Measurements from ENCODE around the gene RNF180. TPM values are rescaled to one million over a fixed set of nuclear protein-coding genes. Genes with fewer than 3 reads are reported as not detected.

Gene RNF180
- total and polyA plus RNA-seq, 2 of the 8 experiments (the other 6 are each of a cell fraction or from before 2014, with no cell fraction given): 0.39 to 2.3 TPM

GRCh38 chr5:64364426-64364825 is 198.8 kb downstream of the RNF180 start:
- H2BK120ac ChIP-seq (replicated peaks; ENCODE audit: low read depth, low read length): no peak overlapping the region
- H2BK15ac ChIP-seq (ENCODE audit: low read length): no peak overlapping the region
- CTCF ChIA-PET (ENCODE audit: partially characterized antibody): interaction anchor here (0.7 to 1.1 kb wide), 2 partner anchors 16 to 1388 kb away, joined by 3 to 4 read pairs; no protein-coding TSS in a partner anchor
- POLR2A ChIA-PET (ENCODE audit: partially characterized antibody): no interaction called here
- H3K23me2 ChIP-seq (ENCODE audit: low read depth, low read length): no peaks in the 10 kb centered on the region
- H3K56ac ChIP-seq (replicated peaks; ENCODE audit: insufficient read length, low read depth, low read length): no peak overlapping the region
- H4K91ac ChIP-seq (replicated peaks; ENCODE audit: insufficient read length, low read length): no peak overlapping the region
- no peak overlapping the region for H2AFZ ChIP-seq (ENCODE audit: low read length)
- H3K23ac ChIP-seq (ENCODE audit: insufficient read length): no peak overlapping the region
- DNase-seq (ENCODE audit: low read depth in 1 of 2, low spot score in 2 of 2) (no peak), FAIRE-seq (no peak)
- no peaks in the 10 kb centered on the region for H3K27me3 ChIP-seq (replicated peaks in 1 of 4; ENCODE audit: control insufficient read depth in 3 of 4, extremely low read depth in 1 of 4, insufficient read depth in 3 of 4, low read length in 3 of 4)
- H3K18ac ChIP-seq (ENCODE audit: extremely low read depth, low read length): no peak overlapping the region
- no peak overlapping the region for H3K9ac ChIP-seq (replicated peaks in 1 of 4; ENCODE audit: extremely low read depth in 1 of 4, low read depth in 3 of 4, low read length in 3 of 4)
- H3K14ac ChIP-seq (ENCODE audit: insufficient read length): no peak overlapping the region
- no peak for TF ChIP-seq KDM5A (IDR thresholded peaks at IDR 0.05; ENCODE audit: low read length)
- no peaks in the 10 kb centered on the region for H3K36me3 ChIP-seq (ENCODE audit: control insufficient read depth in 2 of 4, insufficient read depth in 4 of 4, low read length in 3 of 4)
- H2BK5ac ChIP-seq (ENCODE audit: low read depth, low read length): no peak overlapping the region
- H3K4me2 ChIP-seq (ENCODE audit: insufficient read depth in 1 of 2, low read depth in 2 of 2, low read length in 2 of 2): no peak overlapping the region
- H3K79me1 ChIP-seq (ENCODE audit: low read depth, low read length): no peaks in the 10 kb centered on the region
- no peak overlapping the region for H4K5ac ChIP-seq (ENCODE audit: insufficient read length, low read depth, low read length)
- no peak overlapping the region for H3K27ac ChIP-seq (ENCODE audit: low read depth, low read length)
- no peak overlapping the region for H3K4ac ChIP-seq (replicated peaks; ENCODE audit: insufficient read length, low read depth, low read length)
- H3K4me3 ChIP-seq (ENCODE audit: extremely low read depth in 1 of 4, insufficient read depth in 2 of 4, low read depth in 3 of 4, low read length in 4 of 4): no peak overlapping the region
- H3K9me3 ChIP-seq (ENCODE audit: insufficient read depth in 2 of 2, low read depth in 1 of 2, low read length in 1 of 2): 0 out of 4 replicates have a peak, but pooled peaks cover 0 to 3% of the 10 kb centered on the region in 2 experiments
- H2BK20ac ChIP-seq (ENCODE audit: low read length): no peak overlapping the region
- H4K8ac ChIP-seq (ENCODE audit: extremely low read depth, insufficient read depth, low read length): no peak overlapping the region
- no peaks in the 10 kb centered on the region for H4K20me1 ChIP-seq (replicated peaks in 1 of 2; ENCODE audit: control insufficient read depth in 1 of 2, insufficient read depth in 2 of 2, low read length in 2 of 2)
- no peak overlapping the region for H2BK12ac ChIP-seq (ENCODE audit: low read depth, low read length)
- 88% methylated on average over 3 of the region's 3 CpGs; no CpG with 5 or more reads in 1 of the 2 experiments for WGBS, 2 experiments (ENCODE audit: extremely low coverage in 1 of 2, insufficient coverage in 1 of 2, insufficient read length in 1 of 2, insufficient replicate concordance in 2 of 2, low coverage in 1 of 2, low lambda C conversion rate in 2 of 2, missing lambda C conversion rate in 1 of 2)
- H3K79me2 ChIP-seq (ENCODE audit: control insufficient read depth in 1 of 2, insufficient read depth in 2 of 2, low read length in 2 of 2): no peaks in the 10 kb centered on the region
- H3K4me1 ChIP-seq (replicated peaks in 1 of 4; ENCODE audit: control insufficient read depth in 3 of 4, insufficient read depth in 4 of 4, low read length in 3 of 4): no peaks in the 10 kb centered on the region
- no peak overlapping the region for H2AK5ac ChIP-seq (ENCODE audit: low read depth, low read length)
